NCI-H128 (cell line): ENCODE results near the gene EYA3.

Experiments
- DNase-seq: peaks from one replicate; lab custom pipeline; 2025; ENCODE audit not compliant: unreplicated experiment; lab: John Stamatoyannopoulos, UW

The EYA3 gene

GRCh38 chr1:27941671-27942540 lies 146.5 kb downstream of the EYA3 start:
- DNase-seq, result no peak

GRCh38 chr1:27940870-27941560 lies 147.4 kb downstream of the EYA3 start:
- no peak for DNase-seq

- no peak for DNase-seq
These were observed 148.1 kb downstream of the EYA3 start for GRCh38 chr1:27940297-27940696.

GRCh38 chr1:27938488-27938887 lies 149.9 kb downstream of the EYA3 start:
- no peak for DNase-seq

- no peak for DNase-seq
These were observed 150.9 kb downstream of the EYA3 start for GRCh38 chr1:27937524-27937836.

- no peak for DNase-seq
These were observed 152.0 kb downstream of the EYA3 start for GRCh38 chr1:27936370-27936769.

- DNase-seq, result no peak
These were observed 152.7 kb downstream of the EYA3 start for GRCh38 chr1:27935721-27936120.

GRCh38 chr1:27934818-27935549 lies 153.4 kb downstream of the EYA3 start, which contains the start of gene SMPDL3B:
Gene SMPDL3B (plus strand): TSS chr1:27935000. CDS start chr1:27935184, 184 bp downstream.
- no peak for DNase-seq

- DNase-seq, result no peak
These were observed 156.7 kb downstream of the EYA3 start for GRCh38 chr1:27931759-27932158.

GRCh38 chr1:27931184-27931583 lies 157.2 kb downstream of the EYA3 start:
- DNase-seq, result no peak

- no peak for DNase-seq
These were observed 160.0 kb downstream of the EYA3 start for GRCh38 chr1:27928216-27928954.

- DNase-seq, result no peak
These were observed 166.1 kb downstream of the EYA3 start for GRCh38 chr1:27922272-27922671.
